Measurements from ENCODE around the gene DCUN1D4.
"Not testable (repeated sequence)": the region's sequence is repeated elsewhere in the genome, so short reads cannot be mapped to it uniquely, and the experiment has no call there.

Gene DCUN1D4

GRCh38 chr4:51855751-51856150 is 12.8 kb downstream of the DCUN1D4 start:
- no peak for DNase-seq

- DNase-seq = peak; percentile 28
Measured at GRCh38 chr4:51858605-51859202, 15.8 kb downstream of the DCUN1D4 start.

GRCh38 chr4:51859476-51860031 is 16.6 kb downstream of the DCUN1D4 start:
- no peak for DNase-seq

GRCh38 chr4:51862199-51862598 is 19.2 kb downstream of the DCUN1D4 start:
- DNase-seq = no peak

- no peak for DNase-seq
Measured at GRCh38 chr4:51862781-51863180, 19.8 kb downstream of the DCUN1D4 start.

- no peak for DNase-seq
Measured at GRCh38 chr4:51865717-51866116, 22.8 kb downstream of the DCUN1D4 start.

GRCh38 chr4:51866835-51867234 is 23.9 kb downstream of the DCUN1D4 start:
- no peak for DNase-seq

GRCh38 chr4:51867689-51868448 is 24.9 kb downstream of the DCUN1D4 start:
- DNase-seq = no peak

GRCh38 chr4:51868449-51868847 is 25.5 kb downstream of the DCUN1D4 start:
- DNase-seq = no peak

- no peak for DNase-seq
Measured at GRCh38 chr4:51870441-51871188, 27.7 kb downstream of the DCUN1D4 start.

- no peak for DNase-seq
Measured at GRCh38 chr4:51872283-51872997, 29.5 kb downstream of the DCUN1D4 start.

- DNase-seq = no peak
Measured at GRCh38 chr4:51874551-51874950, 31.6 kb downstream of the DCUN1D4 start.

- no peak for DNase-seq
Measured at GRCh38 chr4:51878431-51878830, 35.5 kb downstream of the DCUN1D4 start.

GRCh38 chr4:51880016-51880915 is 37.3 kb downstream of the DCUN1D4 start:
- DNase-seq = peak; percentile 13

GRCh38 chr4:51884055-51884454 is 41.1 kb downstream of the DCUN1D4 start:
- DNase-seq = no peak

GRCh38 chr4:51884606-51885005 is 41.7 kb downstream of the DCUN1D4 start:
- DNase-seq = no peak

- DNase-seq = peak; percentile 18
Measured at GRCh38 chr4:51885363-51885762, 42.4 kb downstream of the DCUN1D4 start.

- no peak for DNase-seq
Measured at GRCh38 chr4:51890760-51891159, 47.8 kb downstream of the DCUN1D4 start.

GRCh38 chr4:51893402-51893801 is 50.4 kb downstream of the DCUN1D4 start:
- DNase-seq = not testable (repeated sequence)

- peak; percentile 27 for DNase-seq
Measured at GRCh38 chr4:51894059-51894645, 51.2 kb downstream of the DCUN1D4 start.

GRCh38 chr4:51895158-51895557 is 52.2 kb downstream of the DCUN1D4 start:
- DNase-seq = no peak
